Stimulated activated naive CD8-positive, alpha-beta T cell treated with anti-CD3 and anti-CD28 coated beads, Interleukin-15, Interleukin-2, amounts not matched to agents 100 ng/mL and 50 ng/mL, for 24 hours (primary cell): ENCODE data around the gene RAN.

Experiments
- H3K27ac Mint-ChIP-seq: one replicate; pipeline ENCODE4 v1.8.0; 2021; ENCODE audit warnings: mild to moderate bottlenecking, mixed read lengths
- H3K27me3 Mint-ChIP-seq: one replicate; pipeline ENCODE4 v1.8.0; 2021; ENCODE audit warnings: mixed read lengths
- H3K36me3 Mint-ChIP-seq: one replicate; pipeline ENCODE4 v1.8.0; 2021; ENCODE audit warnings: low read depth, mixed read lengths
- H3K4me1 Mint-ChIP-seq: one replicate; pipeline ENCODE4 v1.8.0; 2021; ENCODE audit warnings: low read depth, mixed read lengths
- H3K4me3 Mint-ChIP-seq: one replicate; pipeline ENCODE4 v1.8.0; 2021; ENCODE audit warnings: mild to moderate bottlenecking, mixed read lengths
- H3K9me3 Mint-ChIP-seq: one replicate; pipeline ENCODE4 v1.8.0; 2021; ENCODE audit warnings: mixed read lengths

The RAN gene

GRCh38 chr12:130871286-130872178 lies at the start of gene RAN:
Gene RAN (plus strand): TSS chr12:130872066. CDS start chr12:130872594, 528 bp downstream.
- Mint-ChIP-seq H3K36me3 (peaks cover 41% of the 10 kb centered on the region), H3K4me1 (peaks cover 68% of the 10 kb centered on the region), H3K4me3 (peak within 1 kb of the TSS; percentile 100), H3K9me3 (no peaks in the 10 kb centered on the region), H3K27ac (peak within 1 kb of the TSS; percentile 100), H3K27me3 (no peaks in the 10 kb centered on the region)

- Mint-ChIP-seq H3K27me3 (no peaks in the 10 kb centered on the region), H3K36me3 (peaks cover 22% of the 10 kb centered on the region), H3K27ac (no peak overlapping the region)
These were observed 46.1 kb upstream of the RAN start for GRCh38 chr12:130825771-130826150.

GRCh38 chr12:130826151-130826801 lies 45.6 kb upstream of the RAN start:
- Mint-ChIP-seq H3K9me3 (no peaks in the 10 kb centered on the region), H3K4me1 (peaks cover 15% of the 10 kb centered on the region), H3K4me3 (no peak overlapping the region), H3K27me3 (no peaks in the 10 kb centered on the region), H3K36me3 (peaks cover 16% of the 10 kb centered on the region), H3K27ac (no peak overlapping the region)

More at GRCh38 chr12:130825771-130826150, 46.1 kb upstream of the RAN start:
- Mint-ChIP-seq H3K4me1 (peaks cover 15% of the 10 kb centered on the region), H3K4me3 (no peak overlapping the region), H3K9me3 (no peaks in the 10 kb centered on the region)

GRCh38 chr12:130827432-130827831 lies 44.4 kb upstream of the RAN start:
- peaks cover 21% of the 10 kb centered on the region for H3K4me1 Mint-ChIP-seq
- peaks cover 12% of the 10 kb centered on the region for H3K36me3 Mint-ChIP-seq
- peak overlapping the region; percentile 61 for H3K27ac Mint-ChIP-seq
- H3K9me3 Mint-ChIP-seq = no peaks in the 10 kb centered on the region
- H3K4me3 Mint-ChIP-seq = no peak overlapping the region
- no peaks in the 10 kb centered on the region for H3K27me3 Mint-ChIP-seq

GRCh38 chr12:130828895-130829294 lies 43.0 kb upstream of the RAN start:
- Mint-ChIP-seq H3K36me3 (peaks cover 7% of the 10 kb centered on the region), H3K27ac (no peak overlapping the region), H3K9me3 (no peaks in the 10 kb centered on the region), H3K27me3 (no peaks in the 10 kb centered on the region), H3K4me1 (peaks cover 34% of the 10 kb centered on the region), H3K4me3 (no peak overlapping the region)

- H3K36me3 Mint-ChIP-seq = peaks cover 7% of the 10 kb centered on the region
- peaks cover 34% of the 10 kb centered on the region for H3K4me1 Mint-ChIP-seq
- H3K9me3 Mint-ChIP-seq = no peaks in the 10 kb centered on the region
- H3K27ac Mint-ChIP-seq = no peak overlapping the region
- H3K4me3 Mint-ChIP-seq = no peak overlapping the region
- no peaks in the 10 kb centered on the region for H3K27me3 Mint-ChIP-seq
These were observed 42.2 kb upstream of the RAN start for GRCh38 chr12:130829391-130830245.

GRCh38 chr12:130830246-130830551 lies 41.7 kb upstream of the RAN start:
- H3K36me3 Mint-ChIP-seq = peaks cover 7% of the 10 kb centered on the region
- no peaks in the 10 kb centered on the region for H3K9me3 Mint-ChIP-seq
- no peaks in the 10 kb centered on the region for H3K27me3 Mint-ChIP-seq
- no peak overlapping the region for H3K27ac Mint-ChIP-seq
- H3K4me3 Mint-ChIP-seq = no peak overlapping the region
- peaks cover 34% of the 10 kb centered on the region for H3K4me1 Mint-ChIP-seq

GRCh38 chr12:130831246-130831645 lies 40.6 kb upstream of the RAN start:
- peaks cover 36% of the 10 kb centered on the region for H3K4me1 Mint-ChIP-seq
- peaks cover 7% of the 10 kb centered on the region for H3K36me3 Mint-ChIP-seq
- no peaks in the 10 kb centered on the region for H3K27me3 Mint-ChIP-seq
- H3K4me3 Mint-ChIP-seq = no peak overlapping the region
- no peaks in the 10 kb centered on the region for H3K9me3 Mint-ChIP-seq
- H3K27ac Mint-ChIP-seq = no peak overlapping the region

GRCh38 chr12:130831876-130832405 lies 39.9 kb upstream of the RAN start:
- H3K27me3 Mint-ChIP-seq = no peaks in the 10 kb centered on the region
- no peaks in the 10 kb centered on the region for H3K9me3 Mint-ChIP-seq
- no peak overlapping the region for H3K4me3 Mint-ChIP-seq
- H3K4me1 Mint-ChIP-seq = peaks cover 40% of the 10 kb centered on the region
- no peak overlapping the region for H3K27ac Mint-ChIP-seq
- peaks cover 7% of the 10 kb centered on the region for H3K36me3 Mint-ChIP-seq

GRCh38 chr12:130832561-130833209 lies 39.2 kb upstream of the RAN start:
- H3K27me3 Mint-ChIP-seq = no peaks in the 10 kb centered on the region
- H3K4me3 Mint-ChIP-seq = no peak overlapping the region
- peaks cover 33% of the 10 kb centered on the region for H3K4me1 Mint-ChIP-seq
- peaks cover 4% of the 10 kb centered on the region for H3K36me3 Mint-ChIP-seq
- H3K9me3 Mint-ChIP-seq = no peaks in the 10 kb centered on the region
- H3K27ac Mint-ChIP-seq = peak overlapping the region; percentile 13

GRCh38 chr12:130835011-130835410 lies 36.9 kb upstream of the RAN start:
- Mint-ChIP-seq H3K4me1 (peaks cover 47% of the 10 kb centered on the region), H3K27me3 (no peaks in the 10 kb centered on the region), H3K36me3 (peaks cover 4% of the 10 kb centered on the region)

GRCh38 chr12:130835436-130835835 lies 36.4 kb upstream of the RAN start:
- peaks cover 4% of the 10 kb centered on the region for H3K36me3 Mint-ChIP-seq
- H3K9me3 Mint-ChIP-seq = no peaks in the 10 kb centered on the region
- no peak overlapping the region for H3K4me3 Mint-ChIP-seq
- H3K4me1 Mint-ChIP-seq = peaks cover 46% of the 10 kb centered on the region
- no peak overlapping the region for H3K27ac Mint-ChIP-seq
- H3K27me3 Mint-ChIP-seq = no peaks in the 10 kb centered on the region

More at GRCh38 chr12:130835011-130835410, 36.9 kb upstream of the RAN start:
- Mint-ChIP-seq H3K27ac (no peak overlapping the region), H3K9me3 (no peaks in the 10 kb centered on the region), H3K4me3 (no peak overlapping the region)

GRCh38 chr12:130838284-130838950 lies 33.4 kb upstream of the RAN start:
- Mint-ChIP-seq H3K27ac (no peak overlapping the region), H3K4me1 (peaks cover 30% of the 10 kb centered on the region), H3K36me3 (no peaks in the 10 kb centered on the region), H3K4me3 (peak overlapping the region; percentile 80), H3K9me3 (no peaks in the 10 kb centered on the region), H3K27me3 (no peaks in the 10 kb centered on the region)
